D721Med (cell line): ENCODE data around the gene MANSC1.

ENCODE experiments used
- DNase-seq: peaks from one replicate; pipeline ENCODE4 v3.0.0; 2011; ENCODE audit warnings: low spot score; ENCODE audit not compliant: insufficient read length
- FAIRE-seq: peaks from 2 replicates; lab custom pipeline; 2011; peaks lifted over from hg19 to GRCh38; lab: Jason Lieb, UNC
- TF ChIP-seq, protein P1 (sequence below): IDR thresholded peaks from 2 replicates; pipeline ENCODE4 v1.5.1; 2012; ENCODE audit warnings: mild to moderate bottlenecking, control low read depth; ENCODE audit not compliant: insufficient read depth; ENCODE audit errors: missing control alignments

The MANSC1 gene

DNA sequence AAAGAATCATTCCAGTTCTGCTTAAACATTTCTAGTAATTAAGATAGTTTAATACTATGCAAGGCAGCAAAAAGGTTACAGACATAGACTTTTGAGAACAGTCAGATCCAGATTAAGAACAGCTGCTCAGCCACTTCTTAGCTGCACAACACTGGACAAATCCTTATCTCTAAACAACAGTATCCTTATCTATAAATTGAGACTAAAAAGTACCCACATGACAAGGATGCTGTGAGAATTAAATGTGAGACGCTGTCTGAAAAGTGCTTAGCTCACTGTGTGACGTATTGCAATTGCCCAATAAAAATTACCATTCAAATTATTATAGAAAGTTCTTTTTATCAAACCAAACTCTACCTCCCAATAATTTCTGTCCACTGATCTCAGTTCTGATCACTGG lies 42.4 kb upstream of the MANSC1 start:
- TF ChIP-seq, protein P1, sequence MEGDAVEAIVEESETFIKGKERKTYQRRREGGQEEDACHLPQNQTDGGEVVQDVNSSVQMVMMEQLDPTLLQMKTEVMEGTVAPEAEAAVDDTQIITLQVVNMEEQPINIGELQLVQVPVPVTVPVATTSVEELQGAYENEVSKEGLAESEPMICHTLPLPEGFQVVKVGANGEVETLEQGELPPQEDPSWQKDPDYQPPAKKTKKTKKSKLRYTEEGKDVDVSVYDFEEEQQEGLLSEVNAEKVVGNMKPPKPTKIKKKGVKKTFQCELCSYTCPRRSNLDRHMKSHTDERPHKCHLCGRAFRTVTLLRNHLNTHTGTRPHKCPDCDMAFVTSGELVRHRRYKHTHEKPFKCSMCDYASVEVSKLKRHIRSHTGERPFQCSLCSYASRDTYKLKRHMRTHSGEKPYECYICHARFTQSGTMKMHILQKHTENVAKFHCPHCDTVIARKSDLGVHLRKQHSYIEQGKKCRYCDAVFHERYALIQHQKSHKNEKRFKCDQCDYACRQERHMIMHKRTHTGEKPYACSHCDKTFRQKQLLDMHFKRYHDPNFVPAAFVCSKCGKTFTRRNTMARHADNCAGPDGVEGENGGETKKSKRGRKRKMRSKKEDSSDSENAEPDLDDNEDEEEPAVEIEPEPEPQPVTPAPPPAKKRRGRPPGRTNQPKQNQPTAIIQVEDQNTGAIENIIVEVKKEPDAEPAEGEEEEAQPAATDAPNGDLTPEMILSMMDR: no peak
- DNase-seq (no peak), FAIRE-seq (no peak)

DNA sequence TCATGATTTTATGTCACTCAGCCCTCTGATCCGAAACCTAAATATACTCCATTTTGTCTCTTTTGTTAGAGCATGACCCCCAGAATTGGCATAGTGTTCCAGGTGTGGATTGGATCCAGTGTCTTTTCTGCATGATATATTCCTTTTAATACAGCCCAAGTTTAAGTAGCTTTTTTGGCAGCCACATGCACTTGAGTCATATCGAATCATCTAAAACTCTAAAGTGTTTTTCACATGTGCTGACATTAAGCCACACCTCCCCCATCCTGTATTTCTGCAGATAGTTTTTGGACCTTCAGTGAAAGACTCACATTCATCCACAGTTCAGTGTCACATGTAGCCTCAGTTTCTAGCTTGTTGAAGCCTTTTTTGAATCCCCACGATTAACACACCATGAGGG lies 37.5 kb upstream of the MANSC1 start:
- no peak for FAIRE-seq
- TF ChIP-seq, protein P1: no peak
- DNase-seq: no peak

DNA sequence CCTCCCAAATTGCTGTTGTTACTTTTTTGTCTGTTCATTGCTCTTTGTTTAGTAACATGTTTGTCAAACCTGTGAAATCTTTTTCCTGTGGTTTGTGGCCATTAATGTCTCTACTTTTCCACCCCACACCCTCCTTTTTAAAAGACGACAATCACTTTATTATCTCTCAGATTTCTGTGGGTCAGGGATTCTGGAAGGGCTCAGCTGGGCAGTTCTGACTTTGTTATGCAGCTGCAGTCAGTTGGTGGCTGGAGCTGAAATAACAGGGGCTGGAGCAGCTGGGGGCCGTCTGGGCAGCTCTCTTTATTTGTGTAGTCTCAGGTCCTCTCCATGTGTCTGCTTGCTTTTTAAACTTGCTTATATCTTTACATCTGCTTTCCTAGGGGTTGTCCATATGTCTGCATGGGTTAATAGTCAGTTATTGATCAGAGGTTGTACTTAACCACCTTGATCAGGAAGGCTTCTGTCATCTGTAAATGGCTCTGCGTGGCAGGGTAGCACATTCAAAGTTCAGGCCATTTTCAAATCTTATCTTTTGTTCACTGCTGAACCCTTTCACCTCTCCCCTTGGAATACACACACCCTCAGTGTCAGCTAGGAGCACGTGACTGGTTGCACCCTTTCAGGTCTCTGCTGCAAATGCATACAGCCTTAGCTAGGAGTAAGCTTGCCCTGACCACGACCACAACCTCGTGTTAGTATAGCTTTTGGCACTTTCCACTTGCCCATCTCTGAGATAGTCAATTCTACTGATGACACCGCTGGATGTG lies 34.7 kb upstream of the MANSC1 start:
- TF ChIP-seq, protein P1: no peak
- FAIRE-seq (no peak), DNase-seq (no peak)

DNA sequence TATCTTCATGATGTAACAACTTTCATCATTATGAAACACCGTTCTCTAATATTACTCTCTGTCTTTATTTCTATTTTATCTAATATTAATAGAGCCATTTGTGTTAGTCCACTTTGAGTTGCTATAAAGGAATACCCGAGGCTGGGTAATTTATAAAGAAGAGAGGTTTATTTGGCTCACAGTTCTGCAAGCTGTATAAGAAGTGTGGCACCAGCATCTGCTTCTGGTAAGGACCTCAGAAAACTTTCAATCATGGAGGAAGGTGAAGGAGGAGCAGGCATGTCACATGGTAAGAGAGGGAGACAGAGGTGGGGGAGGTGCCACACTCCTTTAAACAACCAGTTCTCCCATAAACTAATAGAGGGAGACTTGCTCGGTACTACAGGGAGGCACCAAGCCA lies 31.9 kb upstream of the MANSC1 start:
- TF ChIP-seq, protein P1: no peak
- no peak for FAIRE-seq

DNA sequence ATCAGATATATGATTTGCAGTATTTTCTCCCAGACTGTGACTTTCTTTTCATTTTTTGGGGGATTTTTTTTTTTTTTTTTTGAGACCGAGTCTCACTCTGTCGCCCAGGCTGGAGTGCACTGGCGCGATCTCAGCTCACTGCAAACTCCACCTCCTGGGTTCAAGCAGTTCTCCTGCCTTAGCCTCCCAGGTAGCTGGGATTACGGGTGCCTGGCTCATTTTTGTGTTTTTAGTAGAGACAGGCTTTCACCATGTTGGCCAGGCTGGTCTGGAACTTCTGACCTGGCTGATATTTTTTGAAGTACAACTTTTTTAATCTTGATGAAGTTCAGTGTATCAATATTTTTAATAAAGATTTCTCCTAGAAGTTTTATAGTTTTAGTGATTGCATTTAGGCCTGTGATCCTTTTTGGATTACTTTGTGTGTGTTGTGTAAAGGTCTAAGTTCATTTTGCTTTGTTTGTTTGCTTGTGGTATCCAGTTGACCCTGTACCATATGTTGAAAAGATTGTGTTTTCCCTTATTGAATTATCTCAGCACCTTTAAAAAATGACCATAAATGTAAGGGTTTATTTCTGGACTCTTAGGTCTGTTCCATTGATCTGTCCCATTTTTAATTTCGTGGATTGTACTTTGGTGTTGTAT lies 31.0 kb upstream of the MANSC1 start:
- TF ChIP-seq, protein P1: no peak
- FAIRE-seq (no peak), DNase-seq (no peak)

More for the DNA sequence above, 31.9 kb upstream of the MANSC1 start:
- DNase-seq: no peak

DNA sequence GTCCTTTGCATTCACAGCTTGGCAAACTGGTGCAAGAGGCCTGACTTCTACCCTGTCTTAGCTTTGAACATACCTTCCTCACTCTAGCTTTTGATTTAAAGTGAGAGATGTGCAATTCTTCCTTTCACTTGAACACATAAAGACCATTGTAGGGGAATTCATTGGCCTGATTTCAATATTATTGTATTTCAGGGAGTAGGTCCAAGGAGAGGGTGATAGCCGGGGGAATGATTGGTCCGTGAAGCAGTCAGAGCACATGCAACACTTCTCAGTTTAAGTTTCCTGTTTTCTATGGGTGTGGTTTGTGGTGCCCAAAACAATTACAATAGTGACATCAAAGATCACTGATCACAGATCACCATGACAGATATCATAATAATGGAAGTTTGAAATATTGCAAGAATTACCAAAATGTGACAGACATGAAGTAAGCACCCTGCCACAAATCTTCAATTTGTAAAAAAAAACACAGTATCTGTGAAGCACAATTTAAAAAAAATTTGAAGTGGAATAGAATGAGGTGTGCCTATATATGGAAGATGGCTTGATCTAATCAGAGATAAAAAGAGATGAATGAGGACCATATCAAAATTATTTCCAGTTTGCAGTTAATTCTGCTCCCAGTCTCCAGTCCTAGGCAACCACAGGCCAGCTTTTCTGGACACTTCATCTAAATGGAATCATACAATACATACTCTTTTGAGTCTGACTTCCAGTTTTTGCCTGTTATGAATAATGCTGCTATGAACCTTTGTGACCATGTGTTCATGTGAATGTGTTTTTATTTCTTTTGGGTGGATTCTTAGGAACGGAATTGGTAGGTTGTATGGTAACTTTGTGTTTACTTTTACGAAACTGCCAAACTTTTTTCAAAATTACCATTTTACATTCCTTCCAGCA lies 30.0 kb upstream of the MANSC1 start:
- TF ChIP-seq, protein P1: no peak
- no peak for DNase-seq
- no peak for FAIRE-seq
